HepG2 (cell line): Measurements from ENCODE around the gene NOS1. TPM values are rescaled to one million over a fixed set of nuclear protein-coding genes. Genes with fewer than 3 reads are reported as not detected.

Source experiments
- ATAC-seq: fragments of 200-7000 bp; cut with Tn5 transposase; 3 replicates; pipeline ENCODE4 v1.9.1; 2020; ENCODE audit warnings: mild to moderate bottlenecking, moderate library complexity
- BruUV-seq: library from RNA; stranded (reverse); fragments of 400-500 nt; replicated peaks from 2 replicates; lab custom pipeline; 2021; lab: Mats Ljungman, UMichigan
- CTCF ChIA-PET: fragments of 300-600 bp; formaldehyde crosslinking; extraction: SDS; loops from one replicate; lab custom pipeline; 2021; ENCODE audit warnings: low total read pairs, inconsistent platforms, low intra/inter-chr PET ratio; lab: Yijun Ruan, JAX
- POLR2A ChIA-PET: fragments of 350-600 bp; sonication (Branson Sonifier 250); formaldehyde crosslinking; loops from one replicate; lab custom pipeline; 2020; ENCODE audit warnings: antibody characterized with exemption, inconsistent platforms; lab: Yijun Ruan, JAX
- DNase-seq: peaks from one replicate; pipeline ENCODE4 v3.0.0-alpha.2; 2015; ENCODE audit warnings: low spot score
- FAIRE-seq: peaks from 3 replicates; lab custom pipeline; 2011; peaks lifted over from hg19 to GRCh38; lab: Jason Lieb, UNC
- H2AFZ ChIP-seq: one replicate; pipeline ENCODE4 v1.6.1; 2011; ENCODE audit warnings: low read length, inconsistent platforms
- H3K27ac ChIP-seq: fragments of 300-600 bp; 3 replicates; pipeline ENCODE4 v1.8.0; 2011; ENCODE audit warnings: mixed run types, mild to moderate bottlenecking, mixed read lengths, low read length, inconsistent platforms; ENCODE audit not compliant: insufficient read depth; ENCODE audit errors: extremely low read length
- H3K27me3 ChIP-seq, 2 experiments: fragments of 200-600 bp in 1 of 2; 2 replicates in 1 of 2; 3 replicates in 1 of 2; pipeline versions ENCODE4 v1.6.0 to v1.8.0; 2011; ENCODE audit warnings: low read length in 2 of 2, mild to moderate bottlenecking in 2 of 2, moderate library complexity in 2 of 2, inconsistent platforms in 1 of 2; ENCODE audit not compliant: insufficient read depth in 2 of 2, control insufficient read depth in 1 of 2
- H3K36me3 ChIP-seq, 2 experiments: fragments of 200-600 bp in 1 of 2; replicated peaks in 1 of 2; 2 replicates in 1 of 2; 3 replicates in 1 of 2; pipeline versions ENCODE4 v1.5.1 to v1.8.0; 2011; ENCODE audit warnings: low read length in 2 of 2, inconsistent platforms in 1 of 2; ENCODE audit not compliant: insufficient read depth in 2 of 2, control insufficient read depth in 1 of 2
- H3K4me1 ChIP-seq: 2 replicates; pipeline ENCODE4 v1.5.1; 2012; ENCODE audit warnings: low read length, inconsistent platforms; ENCODE audit not compliant: insufficient read depth
- H3K4me2 ChIP-seq: 2 replicates; pipeline ENCODE4 v1.6.0; 2011; ENCODE audit warnings: low read depth, low read length, inconsistent platforms
- H3K4me3 ChIP-seq, 3 experiments: fragments of 200-600 bp in 1 of 3; sonication (generic), shearing (Covaris generic) in 1 of 3; replicated peaks in 1 of 3; 2 replicates each; pipeline ENCODE4 v1.5.1; 2011 to 2016; ENCODE audit warnings: low read length in 3 of 3, inconsistent platforms in 2 of 3, low read depth in 2 of 3, mild to moderate bottlenecking in 2 of 3, control low read depth in 1 of 3, mixed read lengths in 1 of 3; ENCODE audit not compliant: insufficient read depth in 1 of 3
- H3K79me2 ChIP-seq: one replicate; pipeline ENCODE4 v1.6.1; 2011; ENCODE audit warnings: low read length, inconsistent platforms; ENCODE audit not compliant: insufficient read depth
- H3K9ac ChIP-seq: 2 replicates; pipeline ENCODE4 v1.6.0; 2011; ENCODE audit warnings: mild to moderate bottlenecking, low read depth, low read length, inconsistent platforms; ENCODE audit not compliant: insufficient read depth
- H3K9me3 ChIP-seq: 2 replicates; pipeline ENCODE4 v1.5.1; 2012; ENCODE audit warnings: mild to moderate bottlenecking, low read length
- H4K20me1 ChIP-seq: 2 replicates; pipeline ENCODE4 v1.6.0; 2011; ENCODE audit warnings: inconsistent platforms, mild to moderate bottlenecking, low read length, moderate library complexity; ENCODE audit not compliant: insufficient read depth
- HNRNPLL ChIP-seq: fragments of 200-400 bp; formaldehyde crosslinking; IDR thresholded peaks from 2 replicates; pipeline ENCODE4 v1.6.1; 2017; ENCODE audit warnings: mild to moderate bottlenecking, low read depth, low read length; ENCODE audit not compliant: poor library complexity, severe bottlenecking
- JDP2 ChIP-seq: sonication (generic); formaldehyde crosslinking; IDR thresholded peaks from 2 replicates; pipeline ENCODE4 v1.8.1; 2022; ENCODE audit warnings: missing genetic modification reagents, borderline replicate concordance
- MAFG ChIP-seq: sonication (generic); formaldehyde crosslinking; IDR thresholded peaks from 2 replicates; pipeline ENCODE4 v1.5.1; 2020; ENCODE audit warnings: mild to moderate bottlenecking, missing genetic modification reagents
- PLRG1 ChIP-seq: fragments of 450-650 bp; conservative IDR thresholded peaks from 2 replicates; pipeline ENCODE4 v1.6.1; 2016
- POLR2AphosphoS5 ChIP-seq: IDR thresholded peaks from 2 replicates; pipeline ENCODE4 v1.6.1; 2012; ENCODE audit warnings: low read depth, low read length
- RELA ChIP-seq: sonication (generic); formaldehyde crosslinking; IDR thresholded peaks from 2 replicates; pipeline ENCODE4 v1.4.0; 2020; ENCODE audit warnings: missing genetic modification reagents
- RXRA ChIP-seq: sonication (generic); formaldehyde crosslinking; IDR thresholded peaks from 2 replicates; pipeline ENCODE4 v1.5.1; 2020; ENCODE audit warnings: missing genetic modification reagents
- SRSF4 ChIP-seq: fragments of 200-400 bp; formaldehyde crosslinking; IDR thresholded peaks from one replicate; pipeline ENCODE4 v1.6.1; 2018; ENCODE audit warnings: mild to moderate bottlenecking, low read depth, low read length, moderate library complexity; ENCODE audit not compliant: poor library complexity, severe bottlenecking
- STAG1 ChIP-seq: sonication (generic); formaldehyde crosslinking; IDR thresholded peaks from 2 replicates; pipeline ENCODE4 v1.4.0; 2020; ENCODE audit warnings: missing genetic modification reagents
- TEAD2 ChIP-seq: sonication (generic); formaldehyde crosslinking; IDR thresholded peaks from 2 replicates; pipeline ENCODE4 v1.9.0; 2021; ENCODE audit warnings: missing genetic modification reagents
- TOE1 ChIP-seq: sonication (generic); formaldehyde crosslinking; IDR thresholded peaks from 2 replicates; pipeline ENCODE4 v1.4.0; 2020; ENCODE audit warnings: mild to moderate bottlenecking, missing genetic modification reagents
- ZNF335 ChIP-seq: sonication (generic); formaldehyde crosslinking; IDR thresholded peaks from 2 replicates; pipeline ENCODE4 v1.4.0; 2020; ENCODE audit warnings: missing genetic modification reagents
- ZNF441 ChIP-seq: sonication (generic); formaldehyde crosslinking; IDR thresholded peaks from 2 replicates; pipeline ENCODE4 v1.7.0; 2021; ENCODE audit warnings: missing genetic modification reagents, borderline replicate concordance
- ZNF501 ChIP-seq: sonication (generic); formaldehyde crosslinking; IDR thresholded peaks from 2 replicates; pipeline ENCODE4 v1.5.1; 2020; ENCODE audit warnings: mild to moderate bottlenecking, moderate library complexity, missing genetic modification reagents
- ZNF614 ChIP-seq: IDR thresholded peaks from 2 replicates; pipeline ENCODE4 v1.6.1; 2018; ENCODE audit warnings: missing biosample characterization, missing genetic modification reagents, inconsistent platforms, borderline replicate concordance
- WGBS: methylation state at CpG from one replicate; pipeline ENCODE4 v1.1.6; 2017; ENCODE audit warnings: low lambda C conversion rate; 5-methylcytosine and 5-hydroxymethylcytosine counted together
- in situ Hi-C: cut with HindIII; loops from 2 replicates; pipeline ENCODE4 v1.10.0; 2017; ENCODE audit warnings: low pct_unique_long_range_greater_than_20kb; ENCODE audit not compliant: extremely low pct_ligation_motif_present
- intact Hi-C: fragments of 100-400 bp; cut with micrococcal nuclease; formaldehyde crosslinking; loops from one replicate; pipeline ENCODE4 v1.10.0; 2022; ENCODE audit not compliant: unreplicated experiment
- polyA plus RNA-seq, 8 experiments: library from polyadenylated mRNA; depleted of rRNA in 3 of 8; stranded (reverse) in 7 of 8; unstranded in 1 of 8; fragments of >200 nt; fragmentation: Illumina TruSeq in 4 of 8; extraction: Trizol in 4 of 8; gene quantifications; 2 replicates each; pipeline versions ENCODE4 v1.2.1 to v1.2.3, GENCODE V29; 2011 to 2016; ENCODE audit warnings: low read depth in 4 of 8, missing spikeins in 1 of 8, mixed read lengths in 1 of 8; ENCODE audit not compliant: insufficient read depth in 1 of 8
- total RNA-seq, 5 experiments: library from RNA; depleted of rRNA; stranded (reverse); fragments of >200 nt; fragmentation: Illumina TruSeq; extraction: Trizol; gene quantifications; 2 replicates each; pipeline ENCODE4 v1.2.3, GENCODE V29; 2016; ENCODE audit warnings: low read depth in 1 of 5
- TF ChIP-seq, protein P1 (sequence below): sonication (generic); formaldehyde crosslinking; IDR thresholded peaks from 2 replicates; pipeline ENCODE4 v1.4.0; 2020; ENCODE audit warnings: low read depth, mild to moderate bottlenecking, missing genetic modification reagents
- TF ChIP-seq, protein P2 (sequence below): IDR thresholded peaks from 2 replicates; pipeline ENCODE4 v1.4.0; 2020; ENCODE audit warnings: mild to moderate bottlenecking, missing genetic modification reagents

NOS1 gene
- total and polyA plus RNA-seq, 2 of the 13 experiments (the other 11 are each of a cell fraction or from before 2014, with no cell fraction given) = not detected

DNA sequence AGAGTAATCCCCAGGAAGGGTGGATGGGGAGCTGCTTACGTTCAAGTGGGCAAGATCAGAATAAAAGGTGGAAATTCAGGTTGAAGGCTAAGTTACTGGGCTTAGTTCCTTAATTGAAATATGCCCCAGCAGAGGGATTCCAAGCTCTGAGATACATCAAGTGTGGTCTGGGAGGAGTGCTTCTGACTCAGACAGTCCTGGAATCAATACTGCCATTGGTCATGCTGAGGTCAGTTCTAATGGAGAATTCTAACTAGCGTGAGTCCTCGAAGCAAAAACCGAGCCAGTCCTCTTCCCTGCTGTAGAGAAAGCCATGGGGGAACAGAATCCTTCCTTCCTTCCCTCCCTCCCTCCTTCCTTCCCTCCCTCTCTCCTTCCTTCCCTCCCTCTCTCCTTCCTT is 39.9 kb downstream of the NOS1 start (continued):
- TF ChIP-seq, protein P1, sequence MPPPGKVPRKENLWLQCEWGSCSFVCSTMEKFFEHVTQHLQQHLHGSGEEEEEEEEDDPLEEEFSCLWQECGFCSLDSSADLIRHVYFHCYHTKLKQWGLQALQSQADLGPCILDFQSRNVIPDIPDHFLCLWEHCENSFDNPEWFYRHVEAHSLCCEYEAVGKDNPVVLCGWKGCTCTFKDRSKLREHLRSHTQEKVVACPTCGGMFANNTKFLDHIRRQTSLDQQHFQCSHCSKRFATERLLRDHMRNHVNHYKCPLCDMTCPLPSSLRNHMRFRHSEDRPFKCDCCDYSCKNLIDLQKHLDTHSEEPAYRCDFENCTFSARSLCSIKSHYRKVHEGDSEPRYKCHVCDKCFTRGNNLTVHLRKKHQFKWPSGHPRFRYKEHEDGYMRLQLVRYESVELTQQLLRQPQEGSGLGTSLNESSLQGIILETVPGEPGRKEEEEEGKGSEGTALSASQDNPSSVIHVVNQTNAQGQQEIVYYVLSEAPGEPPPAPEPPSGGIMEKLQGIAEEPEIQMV = no peak
- no peak for TF ChIP-seq ZNF335 (CRISPR knock-in tag)
- TF ChIP-seq ZNF614 (CRISPR knock-in tag) = no peak
- TF ChIP-seq JDP2 (CRISPR knock-in tag) = no peak

DNA sequence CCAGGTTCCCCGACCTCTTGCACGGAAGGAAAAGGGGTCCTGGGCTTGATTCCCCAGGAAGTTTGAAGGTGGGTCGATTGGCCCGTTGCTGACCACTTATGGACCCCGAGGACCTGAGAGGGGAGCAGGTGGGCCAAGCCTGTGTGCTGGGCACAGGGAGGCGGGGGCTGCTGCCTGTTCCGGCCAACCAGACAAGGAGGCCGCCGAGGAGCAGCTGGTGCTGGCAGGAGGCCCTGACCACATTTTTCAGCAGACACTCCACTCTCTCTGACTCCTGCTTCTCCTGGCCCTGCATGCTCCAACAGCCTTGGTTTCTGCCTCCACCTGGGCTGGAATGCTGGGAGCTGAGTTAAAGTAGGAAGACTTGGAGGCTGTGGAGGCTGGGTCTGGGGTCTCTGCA is 42.8 kb downstream of the NOS1 start:
- Histone ChIP-seq H3K4me1 (no peaks in the 10 kb centered on the region), H3K36me3 (no peaks in the 10 kb centered on the region), H3K27ac (no peak overlapping the region), H3K79me2 (no peaks in the 10 kb centered on the region), H3K9ac (no peak overlapping the region), H2AFZ (no peak overlapping the region), H3K4me3 (no peak overlapping the region), H3K9me3 (no peaks in the 10 kb centered on the region), H4K20me1 (no peaks in the 10 kb centered on the region)
- POLR2A ChIA-PET = no interaction called here
- no peak for DNase-seq
- in situ Hi-C loops = no loop called here
- BruUV-seq = no TSS peak
- WGBS = 0% methylated on average over 2 of the region's 9 CpGs
- CTCF ChIA-PET = no interaction called here
- TF ChIP-seq HNRNPLL (no peak), STAG1 (CRISPR knock-in tag) (no peak), RELA (CRISPR knock-in tag) (no peak), ZNF501 (no peak), MAFG (CRISPR knock-in tag) (no peak), TEAD2 (CRISPR knock-in tag) (no peak), POLR2AphosphoS5 (no peak), TOE1 (CRISPR knock-in tag) (no peak), PLRG1 (no peak), SRSF4 (no peak), RXRA (CRISPR knock-in tag) (no peak), ZNF441 (CRISPR knock-in tag) (no peak)
- TF ChIP-seq, protein P2, sequence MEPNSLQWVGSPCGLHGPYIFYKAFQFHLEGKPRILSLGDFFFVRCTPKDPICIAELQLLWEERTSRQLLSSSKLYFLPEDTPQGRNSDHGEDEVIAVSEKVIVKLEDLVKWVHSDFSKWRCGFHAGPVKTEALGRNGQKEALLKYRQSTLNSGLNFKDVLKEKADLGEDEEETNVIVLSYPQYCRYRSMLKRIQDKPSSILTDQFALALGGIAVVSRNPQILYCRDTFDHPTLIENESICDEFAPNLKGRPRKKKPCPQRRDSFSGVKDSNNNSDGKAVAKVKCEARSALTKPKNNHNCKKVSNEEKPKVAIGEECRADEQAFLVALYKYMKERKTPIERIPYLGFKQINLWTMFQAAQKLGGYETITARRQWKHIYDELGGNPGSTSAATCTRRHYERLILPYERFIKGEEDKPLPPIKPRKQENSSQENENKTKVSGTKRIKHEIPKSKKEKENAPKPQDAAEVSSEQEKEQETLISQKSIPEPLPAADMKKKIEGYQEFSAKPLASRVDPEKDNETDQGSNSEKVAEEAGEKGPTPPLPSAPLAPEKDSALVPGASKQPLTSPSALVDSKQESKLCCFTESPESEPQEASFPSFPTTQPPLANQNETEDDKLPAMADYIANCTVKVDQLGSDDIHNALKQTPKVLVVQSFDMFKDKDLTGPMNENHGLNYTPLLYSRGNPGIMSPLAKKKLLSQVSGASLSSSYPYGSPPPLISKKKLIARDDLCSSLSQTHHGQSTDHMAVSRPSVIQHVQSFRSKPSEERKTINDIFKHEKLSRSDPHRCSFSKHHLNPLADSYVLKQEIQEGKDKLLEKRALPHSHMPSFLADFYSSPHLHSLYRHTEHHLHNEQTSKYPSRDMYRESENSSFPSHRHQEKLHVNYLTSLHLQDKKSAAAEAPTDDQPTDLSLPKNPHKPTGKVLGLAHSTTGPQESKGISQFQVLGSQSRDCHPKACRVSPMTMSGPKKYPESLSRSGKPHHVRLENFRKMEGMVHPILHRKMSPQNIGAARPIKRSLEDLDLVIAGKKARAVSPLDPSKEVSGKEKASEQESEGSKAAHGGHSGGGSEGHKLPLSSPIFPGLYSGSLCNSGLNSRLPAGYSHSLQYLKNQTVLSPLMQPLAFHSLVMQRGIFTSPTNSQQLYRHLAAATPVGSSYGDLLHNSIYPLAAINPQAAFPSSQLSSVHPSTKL = no peak
- TF ChIP-seq, all 625 proteins: peak for 0
- no peak for ATAC-seq
- Histone ChIP-seq H3K4me2 (no peak overlapping the region), H3K27me3 (peaks cover 3 to 9% of the 10 kb centered on the region in 2 experiments; a peak in 2 of 5 replicates)
- no peak for FAIRE-seq
- intact Hi-C loops = no loop called here
